Kidney epithelial cell (primary cell): ENCODE results near the gene ARHGAP12. TPM values are rescaled to one million over a fixed set of nuclear protein-coding genes. Genes with fewer than 3 reads are reported as not detected.

Source experiments
- DNase-seq: peaks from one replicate; pipeline ENCODE4 v3.0.0-alpha.2; 2010; ENCODE audit warnings: low read depth
- H3K27me3 ChIP-seq: 2 replicates; pipeline ENCODE4 v1.6.0; 2011; ENCODE audit warnings: low read length; ENCODE audit not compliant: control insufficient read depth, insufficient read depth
- H3K36me3 ChIP-seq: 2 replicates; pipeline ENCODE4 v1.5.1; 2011; ENCODE audit warnings: low read length; ENCODE audit not compliant: control insufficient read depth, insufficient read depth
- H3K4me3 ChIP-seq: 2 replicates; pipeline ENCODE4 v1.5.1; 2011; ENCODE audit warnings: low read depth, mild to moderate bottlenecking, control low read depth, low read length
- total RNA-seq: library from RNA; depleted of rRNA; stranded (reverse); fragments of >200 nt; gene quantifications from 2 replicates; pipeline ENCODE4 v1.2.3, GENCODE V29; 2015
- TF ChIP-seq, protein P1 (sequence below): IDR thresholded peaks from 2 replicates; pipeline ENCODE4 v1.5.1; 2011; ENCODE audit warnings: mild to moderate bottlenecking, moderate library complexity, low read length, control low read depth, inconsistent platforms; ENCODE audit not compliant: insufficient read depth, poor library complexity, severe bottlenecking

The ARHGAP12 gene
- total RNA-seq, 1 donor from 2014 or later = 38.7 TPM

DNA sequence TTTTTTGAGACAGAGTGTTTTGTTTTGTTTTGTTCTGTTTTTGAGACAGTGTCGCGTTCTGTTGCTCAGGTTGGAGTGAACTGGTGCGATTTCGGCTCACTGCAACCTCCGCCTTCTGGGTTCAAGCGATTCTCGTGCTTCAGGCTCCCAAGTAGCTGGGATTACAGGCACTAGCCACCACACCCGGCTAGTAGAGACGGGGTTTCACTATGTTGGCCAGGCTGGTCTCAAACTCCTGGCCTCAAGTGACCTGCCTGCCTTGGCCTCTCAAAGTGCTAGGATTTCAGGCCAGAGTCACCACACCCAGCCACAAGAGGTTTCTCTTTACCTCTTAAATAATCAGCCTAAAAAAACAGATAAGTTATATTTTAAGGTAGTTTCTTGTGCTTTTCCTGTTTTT lies 8.7 kb upstream of the ARHGAP12 start:
- Histone ChIP-seq H3K27me3 (no peaks in the 10 kb centered on the region), H3K4me3 (no peak overlapping the region), H3K36me3 (no peaks in the 10 kb centered on the region)
- TF ChIP-seq, protein P1, sequence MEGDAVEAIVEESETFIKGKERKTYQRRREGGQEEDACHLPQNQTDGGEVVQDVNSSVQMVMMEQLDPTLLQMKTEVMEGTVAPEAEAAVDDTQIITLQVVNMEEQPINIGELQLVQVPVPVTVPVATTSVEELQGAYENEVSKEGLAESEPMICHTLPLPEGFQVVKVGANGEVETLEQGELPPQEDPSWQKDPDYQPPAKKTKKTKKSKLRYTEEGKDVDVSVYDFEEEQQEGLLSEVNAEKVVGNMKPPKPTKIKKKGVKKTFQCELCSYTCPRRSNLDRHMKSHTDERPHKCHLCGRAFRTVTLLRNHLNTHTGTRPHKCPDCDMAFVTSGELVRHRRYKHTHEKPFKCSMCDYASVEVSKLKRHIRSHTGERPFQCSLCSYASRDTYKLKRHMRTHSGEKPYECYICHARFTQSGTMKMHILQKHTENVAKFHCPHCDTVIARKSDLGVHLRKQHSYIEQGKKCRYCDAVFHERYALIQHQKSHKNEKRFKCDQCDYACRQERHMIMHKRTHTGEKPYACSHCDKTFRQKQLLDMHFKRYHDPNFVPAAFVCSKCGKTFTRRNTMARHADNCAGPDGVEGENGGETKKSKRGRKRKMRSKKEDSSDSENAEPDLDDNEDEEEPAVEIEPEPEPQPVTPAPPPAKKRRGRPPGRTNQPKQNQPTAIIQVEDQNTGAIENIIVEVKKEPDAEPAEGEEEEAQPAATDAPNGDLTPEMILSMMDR = no peak
- DNase-seq = no peak

DNA sequence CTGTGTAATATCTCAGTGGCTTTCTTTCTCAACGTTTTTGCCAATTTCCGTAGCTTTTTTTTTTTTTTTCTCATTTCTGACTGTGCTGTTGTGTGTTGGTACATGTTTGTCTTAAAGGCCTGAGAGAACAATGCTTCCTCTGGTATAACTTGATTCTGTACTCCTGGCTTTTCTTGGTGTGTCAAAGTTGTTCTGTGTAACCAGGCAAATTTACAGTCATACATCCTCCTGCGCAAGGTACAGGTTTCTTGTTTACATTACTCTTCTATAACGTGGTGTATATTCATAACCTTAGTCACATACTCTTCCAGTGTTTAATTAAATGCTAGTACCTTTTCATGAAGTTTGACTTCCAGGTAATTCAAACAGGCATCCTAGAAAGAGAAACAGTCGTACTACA lies 8.3 kb upstream of the ARHGAP12 start:
- no peak for DNase-seq

DNA sequence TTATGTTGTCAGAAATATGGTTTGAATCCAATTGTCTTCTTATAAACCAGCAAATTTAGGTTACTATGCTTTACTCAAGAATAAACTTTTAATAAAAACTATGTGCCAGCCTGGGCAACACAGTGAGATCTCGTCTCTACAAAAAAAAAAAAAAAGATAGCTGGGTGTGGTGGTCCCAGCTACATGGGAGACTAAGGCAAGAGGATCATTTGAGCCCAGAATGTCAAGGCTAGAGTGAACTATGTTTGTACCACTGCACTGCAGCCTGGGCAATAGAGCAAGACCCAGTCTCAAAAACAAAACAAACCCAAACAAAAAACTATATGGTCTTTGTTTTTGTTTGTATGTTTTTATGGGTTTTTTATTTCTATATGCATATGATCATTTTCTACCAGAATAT lies 7.5 kb upstream of the ARHGAP12 start:
- Histone ChIP-seq H3K36me3 (no peaks in the 10 kb centered on the region), H3K27me3 (no peaks in the 10 kb centered on the region), H3K4me3 (no peak overlapping the region)
- no peak for DNase-seq
- TF ChIP-seq, protein P1 = no peak

More for the DNA sequence above, 8.3 kb upstream of the ARHGAP12 start:
- Histone ChIP-seq H3K27me3 (no peaks in the 10 kb centered on the region), H3K36me3 (no peaks in the 10 kb centered on the region), H3K4me3 (no peak overlapping the region)
- TF ChIP-seq, protein P1 = no peak

DNA sequence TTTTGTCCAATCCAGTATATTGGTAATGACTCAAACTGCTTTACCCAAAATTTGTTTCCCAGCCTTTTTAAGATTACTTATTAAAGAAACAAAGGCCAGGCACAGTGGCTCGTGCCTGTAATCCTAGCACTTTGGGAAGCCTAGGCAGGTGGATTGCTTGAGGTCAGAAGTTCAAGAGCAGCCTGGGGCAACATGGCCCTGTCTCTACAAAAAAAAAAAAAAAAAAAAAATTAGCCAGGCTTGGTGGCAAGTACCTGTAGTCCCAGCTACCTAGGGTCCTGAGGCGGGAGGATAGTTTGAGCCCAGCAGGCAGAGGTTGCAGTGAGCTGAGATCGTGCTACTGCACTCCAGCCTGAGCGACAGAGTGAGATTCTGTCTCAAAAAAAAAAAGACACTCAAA lies 7.0 kb upstream of the ARHGAP12 start:
- Histone ChIP-seq H3K36me3 (no peaks in the 10 kb centered on the region), H3K4me3 (no peak overlapping the region), H3K27me3 (no peaks in the 10 kb centered on the region)
- no peak for DNase-seq
- TF ChIP-seq, protein P1 = no peak

DNA sequence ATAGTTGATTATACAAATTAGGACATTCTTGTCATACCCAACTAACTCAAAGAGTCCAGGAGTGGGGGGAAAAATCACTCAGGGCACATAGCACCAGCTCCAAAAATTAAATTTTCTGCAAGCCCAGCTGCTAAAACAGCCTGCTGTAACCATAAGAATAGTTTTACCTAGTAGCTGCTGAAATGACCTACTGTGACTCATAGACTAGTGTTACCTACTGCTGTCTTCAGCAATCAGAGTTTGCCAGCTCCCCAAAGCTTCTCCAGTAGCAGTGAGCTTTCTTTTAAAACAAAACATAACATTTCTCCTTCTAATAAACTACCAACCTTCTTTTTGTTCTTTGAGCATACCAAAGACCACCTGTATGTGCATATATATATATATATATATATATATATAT lies 4.2 kb upstream of the ARHGAP12 start:
- TF ChIP-seq, protein P1 = no peak
- Histone ChIP-seq H3K36me3 (no peaks in the 10 kb centered on the region), H3K4me3 (no peak overlapping the region), H3K27me3 (no peaks in the 10 kb centered on the region)
- DNase-seq = no peak

DNA sequence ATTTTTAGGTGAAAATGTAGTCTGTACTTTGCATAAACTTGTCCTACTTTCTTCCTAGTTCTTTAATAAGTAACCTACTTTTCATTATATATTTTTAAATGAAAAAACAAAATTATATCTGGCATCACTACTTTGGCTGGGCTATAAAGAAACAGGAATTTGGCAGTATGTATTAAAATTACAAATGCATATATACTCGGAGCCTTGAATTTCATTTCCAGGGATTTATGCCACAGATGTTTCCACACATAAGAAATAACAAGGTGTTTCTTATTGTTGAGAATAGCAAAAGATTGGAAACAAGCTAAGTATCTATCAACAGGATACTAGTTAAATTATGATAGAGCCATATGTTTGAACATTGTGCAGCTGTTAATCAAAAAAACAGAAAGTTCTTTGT lies 2.2 kb upstream of the ARHGAP12 start:
- Histone ChIP-seq H3K27me3 (no peaks in the 10 kb centered on the region), H3K4me3 (no peak overlapping the region), H3K36me3 (no peaks in the 10 kb centered on the region)
- TF ChIP-seq, protein P1 = no peak
- no peak for DNase-seq
